ENCODE results near the gene UBA7. TPM values are rescaled to one million over a fixed set of nuclear protein-coding genes. Genes with fewer than 3 reads are reported as not detected.
"Not testable (repeated sequence)": the region's sequence is repeated elsewhere in the genome, so short reads cannot be mapped to it uniquely, and the experiment has no call there.

Gene UBA7
- total RNA-seq, 2 donors from 2014 or later: 1.0 to 3.4 TPM

DNA sequence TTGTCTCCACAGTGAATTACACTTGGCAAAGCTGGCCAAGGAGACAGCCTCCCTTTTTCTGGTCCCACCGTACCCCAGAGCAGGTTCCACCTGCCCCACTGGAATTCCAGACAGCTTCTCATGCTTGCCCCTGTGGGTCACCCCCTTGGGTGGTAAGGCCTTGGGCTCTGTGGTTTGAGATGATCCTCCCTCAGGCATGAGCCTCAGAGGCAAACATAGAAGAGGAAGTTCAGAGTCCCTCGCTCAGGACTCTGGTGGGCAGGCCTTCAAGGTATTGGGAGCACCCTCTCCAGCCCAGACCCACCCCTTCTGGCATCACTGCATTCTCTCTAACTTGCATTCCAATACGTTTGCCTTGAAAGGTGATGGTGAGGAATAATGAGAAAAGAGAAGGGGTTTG lies 17.6 kb upstream of the UBA7 start:
- TF ChIP-seq CTCF (conservative IDR thresholded peaks at IDR 0.05): no peak

DNA sequence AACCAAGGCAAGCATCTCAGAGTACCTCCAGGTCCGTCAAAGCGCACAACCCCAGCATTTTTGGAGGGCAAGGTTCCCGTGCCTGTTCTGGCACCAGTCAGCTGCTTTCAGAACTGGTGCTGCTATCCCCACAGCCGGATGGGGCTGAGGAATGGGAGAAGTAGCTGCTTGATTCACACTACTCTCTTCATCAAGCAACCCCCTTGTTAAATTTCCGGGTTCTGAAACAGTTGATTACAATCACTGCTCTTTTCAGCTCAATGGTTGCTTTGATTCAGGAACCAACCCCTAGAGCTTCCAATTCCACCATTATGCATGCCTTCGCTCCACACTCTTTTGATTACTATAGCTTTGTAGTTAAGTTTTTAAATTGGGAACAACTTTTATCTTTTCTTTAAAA lies 12.3 kb upstream of the UBA7 start:
- H3K36me3 ChIP-seq (ENCODE audit: control insufficient read depth, insufficient read depth, low read length): peaks cover 7% of the 10 kb centered on the region
- WGBS, 2 experiments (ENCODE audit: insufficient coverage in 1 of 2, insufficient read length in 1 of 2): 80 to 88% methylated on average over 5 to 6 of the region's 6 CpGs

More for the DNA sequence above, 17.6 kb upstream of the UBA7 start:
- no peaks in the 10 kb centered on the region for H3K9me3 Mint-ChIP-seq
- Histone ChIP-seq H3K4me3 (ENCODE audit: low read length) (no peak overlapping the region), H3K36me3 (ENCODE audit: control insufficient read depth, insufficient read depth, low read length) (peaks cover 34% of the 10 kb centered on the region), H3K9me3 (ENCODE audit: control insufficient read depth, low read length) (no peaks in the 10 kb centered on the region), H3K27me3 (ENCODE audit: control insufficient read depth, insufficient read depth, low read length, poor library complexity, severe bottlenecking) (no peaks in the 10 kb centered on the region), H3K27ac (ENCODE audit: low read depth, low read length) (no peak overlapping the region), H3K9ac (ENCODE audit: extremely low read depth, low read length, poor library complexity, severe bottlenecking) (no peak overlapping the region), H3K4me1 (ENCODE audit: control insufficient read depth, insufficient read depth, low read length) (no peaks in the 10 kb centered on the region)
- H3K4me3 Mint-ChIP-seq: no peak overlapping the region
- no peaks in the 10 kb centered on the region for H3K4me1 Mint-ChIP-seq
- peaks cover 39% of the 10 kb centered on the region for H3K36me3 Mint-ChIP-seq (ENCODE audit: low read depth)
- no peak for DNase-seq
- 76 to 92% methylated on average over 2 to 3 of the region's 3 CpGs for WGBS, 2 experiments (ENCODE audit: insufficient coverage in 1 of 2, insufficient read length in 1 of 2)
- no peaks in the 10 kb centered on the region for H3K27me3 Mint-ChIP-seq (ENCODE audit: insufficient read depth)
- no peak overlapping the region for H3K27ac Mint-ChIP-seq

GRCh38 chr3:49823131-49823530 lies 9.4 kb upstream of the UBA7 start:
- not testable (repeated sequence) for H3K9ac ChIP-seq (ENCODE audit: extremely low read depth, low read length, poor library complexity, severe bottlenecking); H3K27me3 Mint-ChIP-seq (ENCODE audit: insufficient read depth); H3K4me3 ChIP-seq (ENCODE audit: low read length); H3K9me3 Mint-ChIP-seq; H3K4me1 ChIP-seq (ENCODE audit: control insufficient read depth, insufficient read depth, low read length); H3K27me3 ChIP-seq (ENCODE audit: control insufficient read depth, insufficient read depth, low read length, poor library complexity, severe bottlenecking); H3K36me3 ChIP-seq (ENCODE audit: control insufficient read depth, insufficient read depth, low read length); H3K4me1 Mint-ChIP-seq; H3K27ac Mint-ChIP-seq; H3K27ac ChIP-seq (ENCODE audit: low read depth, low read length); H3K9me3 ChIP-seq (ENCODE audit: control insufficient read depth, low read length); H3K36me3 Mint-ChIP-seq (ENCODE audit: low read depth); H3K4me3 Mint-ChIP-seq; DNase-seq
- 84 to 100% methylated on average over 1 to 3 of the region's 3 CpGs for WGBS, 2 experiments (ENCODE audit: insufficient coverage in 1 of 2, insufficient read length in 1 of 2)

More for the DNA sequence above, 12.3 kb upstream of the UBA7 start:
- DNase-seq: no peak
- Histone ChIP-seq H3K4me3 (ENCODE audit: low read length) (no peak overlapping the region), H3K27me3 (ENCODE audit: control insufficient read depth, insufficient read depth, low read length, poor library complexity, severe bottlenecking) (no peaks in the 10 kb centered on the region), H3K9me3 (ENCODE audit: control insufficient read depth, low read length) (no peaks in the 10 kb centered on the region), H3K27ac (ENCODE audit: low read depth, low read length) (no peak overlapping the region), H3K9ac (ENCODE audit: extremely low read depth, low read length, poor library complexity, severe bottlenecking) (no peak overlapping the region), H3K4me1 (ENCODE audit: control insufficient read depth, insufficient read depth, low read length) (no peaks in the 10 kb centered on the region)
- TF ChIP-seq CTCF (conservative IDR thresholded peaks at IDR 0.05): no peak
- H3K4me3 Mint-ChIP-seq: no peak overlapping the region
- no peak overlapping the region for H3K27ac Mint-ChIP-seq
- peaks cover 19% of the 10 kb centered on the region for H3K36me3 Mint-ChIP-seq (ENCODE audit: low read depth)
- no peaks in the 10 kb centered on the region for H3K27me3 Mint-ChIP-seq (ENCODE audit: insufficient read depth)
- no peaks in the 10 kb centered on the region for H3K9me3 Mint-ChIP-seq
- H3K4me1 Mint-ChIP-seq: no peaks in the 10 kb centered on the region

DNA sequence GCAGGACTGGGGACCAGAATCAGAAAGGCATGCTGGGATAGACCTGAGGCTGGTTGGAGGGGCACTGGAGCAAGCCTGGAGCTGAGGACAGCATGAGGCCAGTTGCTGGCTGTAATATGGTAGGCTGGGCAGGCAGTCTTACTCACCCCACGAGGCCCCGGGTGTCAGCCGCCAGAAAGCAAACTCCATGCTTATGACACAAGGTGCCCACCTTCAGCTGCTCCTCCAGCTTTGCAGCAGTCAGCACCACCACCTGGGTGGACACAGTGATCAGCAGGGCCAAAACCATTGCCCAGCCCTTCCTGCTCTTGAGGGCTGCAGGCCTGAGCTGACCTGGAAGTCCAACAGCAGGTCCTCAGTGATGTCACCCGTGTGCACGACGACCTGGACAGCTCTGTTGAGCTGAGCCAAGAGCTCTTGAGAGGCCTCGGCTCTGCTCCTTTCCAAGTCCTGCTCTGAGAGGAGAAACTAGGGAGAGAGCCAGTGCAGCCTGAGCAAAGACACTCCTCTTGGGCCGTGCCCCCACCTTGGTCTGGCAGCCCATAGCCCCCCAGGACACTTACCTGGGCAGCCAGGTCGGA lies 747 bp downstream of the UBA7 start:
- 84 to 91% methylated on average over 6 to 9 of the region's 9 CpGs for WGBS, 2 experiments (ENCODE audit: insufficient coverage in 1 of 2, insufficient read length in 1 of 2)
- Mint-ChIP-seq H3K27ac (no peak overlapping the region), H3K27me3 (ENCODE audit: insufficient read depth) (no peaks in the 10 kb centered on the region), H3K36me3 (ENCODE audit: low read depth) (no peaks in the 10 kb centered on the region), H3K4me3 (no peak overlapping the region), H3K9me3 (no peaks in the 10 kb centered on the region), H3K4me1 (no peaks in the 10 kb centered on the region)
- DNase-seq: no peak
- no peaks in the 10 kb centered on the region for H3K9me3 ChIP-seq (ENCODE audit: control insufficient read depth, low read length)
- H3K36me3 ChIP-seq (ENCODE audit: control insufficient read depth, insufficient read depth, low read length): no peaks in the 10 kb centered on the region
- no peaks in the 10 kb centered on the region for H3K4me1 ChIP-seq (ENCODE audit: control insufficient read depth, insufficient read depth, low read length)
- no peak overlapping the region for H3K9ac ChIP-seq (ENCODE audit: extremely low read depth, low read length, poor library complexity, severe bottlenecking)
- H3K27ac ChIP-seq (ENCODE audit: low read depth, low read length): no peak overlapping the region
- H3K4me3 ChIP-seq (ENCODE audit: low read length): no peak overlapping the region
- TF ChIP-seq CTCF (conservative IDR thresholded peaks at IDR 0.05): no peak
- H3K27me3 ChIP-seq (ENCODE audit: control insufficient read depth, insufficient read depth, low read length, poor library complexity, severe bottlenecking): no peaks in the 10 kb centered on the region

All from endodermal cell (in vitro differentiated cells).